ENCODE measurements around the gene CD28.

CD28 gene

GRCh38 chr2:203786549-203787351 lies 80.3 kb downstream of the CD28 start:
- Mint-ChIP-seq H3K27ac (peak overlapping the region; percentile 56 to 87 (median 87)), H3K9me3 (no peaks in the 10 kb centered on the region)

GRCh38 chr2:203787979-203788378 lies 81.5 kb downstream of the CD28 start:
- no peaks in the 10 kb centered on the region for H3K9me3 Mint-ChIP-seq
- H3K27me3 Mint-ChIP-seq (ENCODE audit: low read depth): no peaks in the 10 kb centered on the region
- no peak overlapping the region for H3K4me3 Mint-ChIP-seq
- H3K27ac Mint-ChIP-seq: peak overlapping the region in 1 of 3 experiments; percentile 6
- peaks cover 36% of the 10 kb centered on the region for H3K4me1 Mint-ChIP-seq
- H3K36me3 Mint-ChIP-seq (ENCODE audit: low read depth): no peaks in the 10 kb centered on the region
- no peak for TF ChIP-seq CTCF (IDR thresholded peaks at IDR 0.05; ENCODE audit: unreplicated experiment in 3 of 3)

More at GRCh38 chr2:203786549-203787351, 80.3 kb downstream of the CD28 start:
- peaks cover 43% of the 10 kb centered on the region for H3K4me1 Mint-ChIP-seq
- H3K36me3 Mint-ChIP-seq (ENCODE audit: low read depth): no peaks in the 10 kb centered on the region
- no peaks in the 10 kb centered on the region for H3K27me3 Mint-ChIP-seq (ENCODE audit: low read depth)
- H3K4me3 Mint-ChIP-seq: no peak overlapping the region
- TF ChIP-seq CTCF (IDR thresholded peaks at IDR 0.05; ENCODE audit: unreplicated experiment in 3 of 3): no peak

Data from nephron (organoid).